HepG2 (cell line): Measurements from ENCODE around the gene TRAPPC3. TPM values are rescaled to one million over a fixed set of nuclear protein-coding genes. Genes with fewer than 3 reads are reported as not detected.

Experiments used
- ATAC-seq: fragments of 200-7000 bp; cut with Tn5 transposase; 3 replicates; pipeline ENCODE4 v1.9.1; 2020; ENCODE audit warnings: mild to moderate bottlenecking, moderate library complexity
- BruUV-seq: library from RNA; stranded (reverse); fragments of 400-500 nt; replicated peaks from 2 replicates; lab custom pipeline; 2021; lab: Mats Ljungman, UMichigan
- CTCF ChIA-PET: fragments of 300-600 bp; formaldehyde crosslinking; extraction: SDS; loops from one replicate; lab custom pipeline; 2021; ENCODE audit warnings: low total read pairs, inconsistent platforms, low intra/inter-chr PET ratio; lab: Yijun Ruan, JAX
- POLR2A ChIA-PET: fragments of 350-600 bp; sonication (Branson Sonifier 250); formaldehyde crosslinking; loops from one replicate; lab custom pipeline; 2020; ENCODE audit warnings: antibody characterized with exemption, inconsistent platforms; lab: Yijun Ruan, JAX
- DNase-seq: peaks from one replicate; pipeline ENCODE4 v3.0.0-alpha.2; 2015; ENCODE audit warnings: low spot score
- FAIRE-seq: peaks from 3 replicates; lab custom pipeline; 2011; peaks lifted over from hg19 to GRCh38; lab: Jason Lieb, UNC
- H2AFZ ChIP-seq: one replicate; pipeline ENCODE4 v1.6.1; 2011; ENCODE audit warnings: low read length, inconsistent platforms
- H3K27ac ChIP-seq: fragments of 300-600 bp; 3 replicates; pipeline ENCODE4 v1.8.0; 2011; ENCODE audit warnings: mixed run types, mild to moderate bottlenecking, mixed read lengths, low read length, inconsistent platforms; ENCODE audit not compliant: insufficient read depth; ENCODE audit errors: extremely low read length
- H3K27me3 ChIP-seq, 2 experiments: fragments of 200-600 bp in 1 of 2; 2 replicates in 1 of 2; 3 replicates in 1 of 2; pipeline versions ENCODE4 v1.6.0 to v1.8.0; 2011; ENCODE audit warnings: low read length in 2 of 2, mild to moderate bottlenecking in 2 of 2, moderate library complexity in 2 of 2, inconsistent platforms in 1 of 2; ENCODE audit not compliant: insufficient read depth in 2 of 2, control insufficient read depth in 1 of 2
- H3K36me3 ChIP-seq, 2 experiments: fragments of 200-600 bp in 1 of 2; replicated peaks in 1 of 2; 2 replicates in 1 of 2; 3 replicates in 1 of 2; pipeline versions ENCODE4 v1.5.1 to v1.8.0; 2011; ENCODE audit warnings: low read length in 2 of 2, inconsistent platforms in 1 of 2; ENCODE audit not compliant: insufficient read depth in 2 of 2, control insufficient read depth in 1 of 2
- H3K4me1 ChIP-seq: 2 replicates; pipeline ENCODE4 v1.5.1; 2012; ENCODE audit warnings: low read length, inconsistent platforms; ENCODE audit not compliant: insufficient read depth
- H3K4me2 ChIP-seq: 2 replicates; pipeline ENCODE4 v1.6.0; 2011; ENCODE audit warnings: low read depth, low read length, inconsistent platforms
- H3K4me3 ChIP-seq, 3 experiments: fragments of 200-600 bp in 1 of 3; sonication (generic), shearing (Covaris generic) in 1 of 3; replicated peaks in 1 of 3; 2 replicates each; pipeline ENCODE4 v1.5.1; 2011 to 2016; ENCODE audit warnings: low read length in 3 of 3, inconsistent platforms in 2 of 3, low read depth in 2 of 3, mild to moderate bottlenecking in 2 of 3, control low read depth in 1 of 3, mixed read lengths in 1 of 3; ENCODE audit not compliant: insufficient read depth in 1 of 3
- H3K79me2 ChIP-seq: one replicate; pipeline ENCODE4 v1.6.1; 2011; ENCODE audit warnings: low read length, inconsistent platforms; ENCODE audit not compliant: insufficient read depth
- H3K9ac ChIP-seq: 2 replicates; pipeline ENCODE4 v1.6.0; 2011; ENCODE audit warnings: mild to moderate bottlenecking, low read depth, low read length, inconsistent platforms; ENCODE audit not compliant: insufficient read depth
- H3K9me3 ChIP-seq: 2 replicates; pipeline ENCODE4 v1.5.1; 2012; ENCODE audit warnings: mild to moderate bottlenecking, low read length
- H4K20me1 ChIP-seq: 2 replicates; pipeline ENCODE4 v1.6.0; 2011; ENCODE audit warnings: inconsistent platforms, mild to moderate bottlenecking, low read length, moderate library complexity; ENCODE audit not compliant: insufficient read depth
- BRD4 ChIP-seq: sonication (generic); formaldehyde crosslinking; IDR thresholded peaks from 2 replicates; pipeline ENCODE4 v1.4.0; 2020; ENCODE audit warnings: missing genetic modification reagents
- EZH2 ChIP-seq: conservative IDR thresholded peaks from 2 replicates; pipeline ENCODE4 v1.6.1; 2012; ENCODE audit warnings: mild to moderate bottlenecking, low read depth, low read length, moderate library complexity
- KLF11 ChIP-seq: IDR thresholded peaks from 2 replicates; pipeline ENCODE4 v1.6.1; 2016; ENCODE audit warnings: missing compliant biosample characterization
- MED13 ChIP-seq: sonication (generic); formaldehyde crosslinking; IDR thresholded peaks from 2 replicates; pipeline ENCODE4 v1.5.0; 2020; ENCODE audit warnings: missing genetic modification reagents
- NFIB ChIP-seq: sonication (generic); formaldehyde crosslinking; IDR thresholded peaks from 2 replicates; pipeline ENCODE4 v1.9.0; 2021; ENCODE audit warnings: missing genetic modification reagents, mild to moderate bottlenecking, borderline replicate concordance
- POLR2AphosphoS5 ChIP-seq: IDR thresholded peaks from 2 replicates; pipeline ENCODE4 v1.6.1; 2012; ENCODE audit warnings: low read depth, low read length
- RAD51 ChIP-seq: fragments of 450-650 bp; IDR thresholded peaks from 2 replicates; pipeline ENCODE4 v1.6.1; 2016; ENCODE audit warnings: borderline replicate concordance
- TP53 ChIP-seq: sonication (generic); formaldehyde crosslinking; conservative IDR thresholded peaks from 2 replicates; pipeline ENCODE4 v1.4.0; 2020; ENCODE audit warnings: missing genetic modification reagents
- ZEB1 ChIP-seq: IDR thresholded peaks from 2 replicates; pipeline ENCODE4 v1.6.1; 2012; ENCODE audit warnings: mild to moderate bottlenecking, low read depth, inconsistent platforms; ENCODE audit not compliant: insufficient replicate concordance
- ZFP36L2 ChIP-seq: sonication (generic); formaldehyde crosslinking; IDR thresholded peaks from 2 replicates; pipeline ENCODE4 v1.4.0; 2020; ENCODE audit warnings: missing genetic modification reagents
- ZNF446 ChIP-seq: sonication (generic); formaldehyde crosslinking; IDR thresholded peaks from 2 replicates; pipeline ENCODE4 v1.5.0; 2020; ENCODE audit warnings: mild to moderate bottlenecking, missing genetic modification reagents
- ZNF598 ChIP-seq: sonication (generic); formaldehyde crosslinking; IDR thresholded peaks from 2 replicates; pipeline ENCODE4 v1.5.1; 2020; ENCODE audit warnings: mild to moderate bottlenecking, missing genetic modification reagents, borderline replicate concordance
- ZNF878 ChIP-seq: sonication (generic); formaldehyde crosslinking; IDR thresholded peaks from 2 replicates; pipeline ENCODE4 v1.8.1; 2023; ENCODE audit warnings: mild to moderate bottlenecking, missing genetic modification reagents, moderate library complexity
- WGBS: methylation state at CpG from one replicate; pipeline ENCODE4 v1.1.6; 2017; ENCODE audit warnings: low lambda C conversion rate; 5-methylcytosine and 5-hydroxymethylcytosine counted together
- in situ Hi-C: cut with HindIII; loops from 2 replicates; pipeline ENCODE4 v1.10.0; 2017; ENCODE audit warnings: low pct_unique_long_range_greater_than_20kb; ENCODE audit not compliant: extremely low pct_ligation_motif_present
- intact Hi-C: fragments of 100-400 bp; cut with micrococcal nuclease; formaldehyde crosslinking; loops from one replicate; pipeline ENCODE4 v1.10.0; 2022; ENCODE audit not compliant: unreplicated experiment
- polyA plus RNA-seq, 8 experiments: library from polyadenylated mRNA; depleted of rRNA in 3 of 8; stranded (reverse) in 7 of 8; unstranded in 1 of 8; fragments of >200 nt; fragmentation: Illumina TruSeq in 4 of 8; extraction: Trizol in 4 of 8; gene quantifications; 2 replicates each; pipeline versions ENCODE4 v1.2.1 to v1.2.3, GENCODE V29; 2011 to 2016; ENCODE audit warnings: low read depth in 4 of 8, missing spikeins in 1 of 8, mixed read lengths in 1 of 8; ENCODE audit not compliant: insufficient read depth in 1 of 8
- total RNA-seq, 5 experiments: library from RNA; depleted of rRNA; stranded (reverse); fragments of >200 nt; fragmentation: Illumina TruSeq; extraction: Trizol; gene quantifications; 2 replicates each; pipeline ENCODE4 v1.2.3, GENCODE V29; 2016; ENCODE audit warnings: low read depth in 1 of 5
- TF ChIP-seq, protein P1 (sequence below): sonication (generic); formaldehyde crosslinking; IDR thresholded peaks from 2 replicates; pipeline ENCODE4 v1.8.0; 2022; ENCODE audit warnings: mild to moderate bottlenecking, missing genetic modification reagents
- TF ChIP-seq, protein P2 (sequence below): sonication (generic); formaldehyde crosslinking; IDR thresholded peaks from 2 replicates; pipeline ENCODE4 v1.9.0; 2021; ENCODE audit warnings: missing genetic modification reagents, mild to moderate bottlenecking, borderline replicate concordance
- TF ChIP-seq, protein P3 (sequence below): sonication (generic); formaldehyde crosslinking; IDR thresholded peaks from 2 replicates; pipeline ENCODE4 v1.4.0; 2020; ENCODE audit warnings: mild to moderate bottlenecking, missing genetic modification reagents
- TF ChIP-seq, protein P4 (sequence below): sonication (generic); formaldehyde crosslinking; IDR thresholded peaks from 2 replicates; pipeline ENCODE4 v1.8.0; 2022; ENCODE audit warnings: missing genetic modification reagents, mild to moderate bottlenecking, moderate library complexity, borderline replicate concordance

TRAPPC3 gene
- total and polyA plus RNA-seq, 2 of the 13 experiments (the other 11 are each of a cell fraction or from before 2014, with no cell fraction given), result 53.7 to 62.4 TPM

DNA sequence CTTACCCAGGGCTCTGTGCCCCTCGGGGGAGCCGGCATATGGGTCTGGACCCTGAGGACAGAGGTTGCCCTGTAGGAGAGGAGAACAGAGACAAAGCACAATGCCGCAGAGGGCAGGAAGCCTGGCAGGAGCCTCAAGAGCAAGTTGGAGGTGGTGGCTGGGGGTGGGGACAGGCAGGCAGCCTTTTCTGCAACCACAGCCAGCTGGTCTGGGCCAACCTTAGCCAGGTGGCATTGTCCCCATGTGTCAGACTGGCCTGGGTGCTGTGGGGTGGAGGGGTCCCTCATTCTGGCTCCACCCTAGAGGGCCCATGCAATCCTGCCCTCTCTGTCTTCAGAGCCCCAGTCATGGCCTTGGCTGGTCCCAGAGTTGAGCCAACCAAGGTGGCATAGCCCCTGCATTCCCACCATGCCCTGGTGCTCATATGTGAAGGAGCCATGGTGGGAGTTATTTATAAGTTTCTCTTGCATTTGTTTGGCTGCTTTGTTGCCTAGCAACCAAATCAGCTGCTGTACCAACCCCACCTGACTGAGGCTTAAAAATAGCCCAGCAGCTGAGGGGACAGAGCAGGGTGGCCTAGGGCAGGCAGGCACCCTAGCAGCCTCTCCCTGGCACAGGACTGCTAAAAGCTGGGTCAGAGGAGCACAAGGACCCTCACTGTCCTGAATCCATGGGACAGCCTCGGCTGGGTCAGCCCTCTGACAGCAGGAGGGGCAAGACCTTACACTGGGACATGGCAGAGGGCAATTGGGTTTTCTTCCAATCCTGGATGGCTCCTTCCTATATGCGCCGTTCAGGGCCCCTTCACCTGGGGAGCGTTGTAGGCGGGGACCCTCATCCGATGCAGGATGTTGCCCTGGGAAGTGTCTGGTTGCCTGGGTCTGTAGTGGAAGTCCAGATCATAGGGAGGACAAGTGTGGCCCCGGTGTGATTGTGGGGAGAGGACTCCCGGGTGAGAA is 26.1 kb upstream of the TRAPPC3 start:
- Histone ChIP-seq H3K36me3 (peaks cover 11 to 45% of the 10 kb centered on the region in 2 experiments; a peak in 4 of 5 replicates), H2AFZ (no peak overlapping the region), H3K27me3 (no peaks in the 10 kb centered on the region), H3K27ac (no peak overlapping the region), H3K4me2 (no peak overlapping the region), H3K4me3 (no peak overlapping the region), H3K4me1 (no peaks in the 10 kb centered on the region), H4K20me1 (no peaks in the 10 kb centered on the region), H3K9me3 (no peaks in the 10 kb centered on the region), H3K79me2 (no peaks in the 10 kb centered on the region), H3K9ac (no peak overlapping the region)
- TF ChIP-seq ZNF878 (CRISPR knock-in tag) (no peak), ZNF446 (CRISPR knock-in tag) (no peak), NFIB (no peak), POLR2AphosphoS5 (no peak), TP53 (CRISPR knock-in tag) (no peak), ZFP36L2 (CRISPR knock-in tag) (no peak), BRD4 (CRISPR knock-in tag) (no peak), EZH2 (no peak), RAD51 (no peak), MED13 (no peak), KLF11 (no peak), ZNF598 (no peak), ZEB1 (no peak)
- TF ChIP-seq, protein P1, sequence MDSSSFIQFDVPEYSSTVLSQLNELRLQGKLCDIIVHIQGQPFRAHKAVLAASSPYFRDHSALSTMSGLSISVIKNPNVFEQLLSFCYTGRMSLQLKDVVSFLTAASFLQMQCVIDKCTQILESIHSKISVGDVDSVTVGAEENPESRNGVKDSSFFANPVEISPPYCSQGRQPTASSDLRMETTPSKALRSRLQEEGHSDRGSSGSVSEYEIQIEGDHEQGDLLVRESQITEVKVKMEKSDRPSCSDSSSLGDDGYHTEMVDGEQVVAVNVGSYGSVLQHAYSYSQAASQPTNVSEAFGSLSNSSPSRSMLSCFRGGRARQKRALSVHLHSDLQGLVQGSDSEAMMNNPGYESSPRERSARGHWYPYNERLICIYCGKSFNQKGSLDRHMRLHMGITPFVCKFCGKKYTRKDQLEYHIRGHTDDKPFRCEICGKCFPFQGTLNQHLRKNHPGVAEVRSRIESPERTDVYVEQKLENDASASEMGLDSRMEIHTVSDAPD (CRISPR knock-in tag), result no peak
- TF ChIP-seq, protein P2, sequence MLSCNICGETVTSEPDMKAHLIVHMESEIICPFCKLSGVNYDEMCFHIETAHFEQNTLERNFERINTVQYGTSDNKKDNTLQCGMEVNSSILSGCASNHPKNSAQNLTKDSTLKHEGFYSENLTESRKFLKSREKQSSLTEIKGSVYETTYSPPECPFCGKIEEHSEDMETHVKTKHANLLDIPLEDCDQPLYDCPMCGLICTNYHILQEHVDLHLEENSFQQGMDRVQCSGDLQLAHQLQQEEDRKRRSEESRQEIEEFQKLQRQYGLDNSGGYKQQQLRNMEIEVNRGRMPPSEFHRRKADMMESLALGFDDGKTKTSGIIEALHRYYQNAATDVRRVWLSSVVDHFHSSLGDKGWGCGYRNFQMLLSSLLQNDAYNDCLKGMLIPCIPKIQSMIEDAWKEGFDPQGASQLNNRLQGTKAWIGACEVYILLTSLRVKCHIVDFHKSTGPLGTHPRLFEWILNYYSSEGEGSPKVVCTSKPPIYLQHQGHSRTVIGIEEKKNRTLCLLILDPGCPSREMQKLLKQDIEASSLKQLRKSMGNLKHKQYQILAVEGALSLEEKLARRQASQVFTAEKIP (CRISPR knock-in tag), result no peak
- TF ChIP-seq, protein P3, sequence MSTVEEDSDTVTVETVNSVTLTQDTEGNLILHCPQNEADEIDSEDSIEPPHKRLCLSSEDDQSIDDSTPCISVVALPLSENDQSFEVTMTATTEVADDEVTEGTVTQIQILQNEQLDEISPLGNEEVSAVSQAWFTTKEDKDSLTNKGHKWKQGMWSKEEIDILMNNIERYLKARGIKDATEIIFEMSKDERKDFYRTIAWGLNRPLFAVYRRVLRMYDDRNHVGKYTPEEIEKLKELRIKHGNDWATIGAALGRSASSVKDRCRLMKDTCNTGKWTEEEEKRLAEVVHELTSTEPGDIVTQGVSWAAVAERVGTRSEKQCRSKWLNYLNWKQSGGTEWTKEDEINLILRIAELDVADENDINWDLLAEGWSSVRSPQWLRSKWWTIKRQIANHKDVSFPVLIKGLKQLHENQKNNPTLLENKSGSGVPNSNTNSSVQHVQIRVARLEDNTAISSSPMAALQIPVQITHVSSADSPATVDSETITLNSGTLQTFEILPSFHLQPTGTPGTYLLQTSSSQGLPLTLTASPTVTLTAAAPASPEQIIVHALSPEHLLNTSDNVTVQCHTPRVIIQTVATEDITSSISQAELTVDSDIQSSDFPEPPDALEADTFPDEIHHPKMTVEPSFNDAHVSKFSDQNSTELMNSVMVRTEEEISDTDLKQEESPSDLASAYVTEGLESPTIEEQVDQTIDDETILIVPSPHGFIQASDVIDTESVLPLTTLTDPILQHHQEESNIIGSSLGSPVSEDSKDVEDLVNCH (CRISPR knock-in tag), result no peak
- TF ChIP-seq, protein P4, sequence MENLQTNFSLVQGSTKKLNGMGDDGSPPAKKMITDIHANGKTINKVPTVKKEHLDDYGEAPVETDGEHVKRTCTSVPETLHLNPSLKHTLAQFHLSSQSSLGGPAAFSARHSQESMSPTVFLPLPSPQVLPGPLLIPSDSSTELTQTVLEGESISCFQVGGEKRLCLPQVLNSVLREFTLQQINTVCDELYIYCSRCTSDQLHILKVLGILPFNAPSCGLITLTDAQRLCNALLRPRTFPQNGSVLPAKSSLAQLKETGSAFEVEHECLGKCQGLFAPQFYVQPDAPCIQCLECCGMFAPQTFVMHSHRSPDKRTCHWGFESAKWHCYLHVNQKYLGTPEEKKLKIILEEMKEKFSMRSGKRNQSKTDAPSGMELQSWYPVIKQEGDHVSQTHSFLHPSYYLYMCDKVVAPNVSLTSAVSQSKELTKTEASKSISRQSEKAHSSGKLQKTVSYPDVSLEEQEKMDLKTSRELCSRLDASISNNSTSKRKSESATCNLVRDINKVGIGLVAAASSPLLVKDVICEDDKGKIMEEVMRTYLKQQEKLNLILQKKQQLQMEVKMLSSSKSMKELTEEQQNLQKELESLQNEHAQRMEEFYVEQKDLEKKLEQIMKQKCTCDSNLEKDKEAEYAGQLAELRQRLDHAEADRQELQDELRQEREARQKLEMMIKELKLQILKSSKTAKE (CRISPR knock-in tag), result no peak
- ChIA-PET CTCF (no interaction called here), POLR2A (no interaction called here)
- in situ Hi-C loops, result no loop called here
- no TSS peak for BruUV-seq
- intact Hi-C loops, result no loop called here
- no peak for DNase-seq
- no peak for FAIRE-seq
- WGBS, result 85% methylated on average over 3 of the region's 11 CpGs
- no peak for ATAC-seq
